NCI-H146 (cell line): ENCODE data around the gene RNU5D-1.
"Not testable (repeated sequence)": the region's sequence is repeated elsewhere in the genome, so short reads cannot be mapped to it uniquely, and the experiment has no call there.

Source experiments
- DNase-seq: peaks from one replicate; lab custom pipeline; 2025; lab: John Stamatoyannopoulos, UW

Gene RNU5D-1

DNA sequence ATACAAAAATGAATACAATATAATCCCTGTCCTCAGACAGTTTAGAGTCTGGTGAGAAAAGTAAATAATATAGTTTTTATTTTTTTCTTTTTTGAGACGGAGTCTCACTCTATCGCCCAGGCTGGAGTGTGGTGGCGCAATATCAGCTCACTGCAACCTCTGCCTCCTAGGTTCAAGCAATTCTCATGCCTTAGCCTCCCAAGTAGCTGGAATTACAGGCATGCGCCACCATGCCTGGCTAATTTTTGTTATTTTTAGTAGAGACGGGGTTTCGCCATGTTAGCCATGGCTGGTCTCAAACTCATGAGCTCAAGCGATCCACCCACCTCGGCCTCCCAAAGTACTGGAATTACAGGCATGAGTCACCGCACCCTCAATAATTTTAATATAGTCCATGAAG, 31.6 kb downstream of the RNU5D-1 start:
- not testable (repeated sequence) for DNase-seq

GRCh38 chr1:44698138-44698537, 32.8 kb downstream of the RNU5D-1 start:
- DNase-seq = no peak

- no peak for DNase-seq
Observed at GRCh38 chr1:44696789-44697345, 34.1 kb downstream of the RNU5D-1 start.

GRCh38 chr1:44696101-44696500, 34.9 kb downstream of the RNU5D-1 start:
- DNase-seq = no peak

DNA sequence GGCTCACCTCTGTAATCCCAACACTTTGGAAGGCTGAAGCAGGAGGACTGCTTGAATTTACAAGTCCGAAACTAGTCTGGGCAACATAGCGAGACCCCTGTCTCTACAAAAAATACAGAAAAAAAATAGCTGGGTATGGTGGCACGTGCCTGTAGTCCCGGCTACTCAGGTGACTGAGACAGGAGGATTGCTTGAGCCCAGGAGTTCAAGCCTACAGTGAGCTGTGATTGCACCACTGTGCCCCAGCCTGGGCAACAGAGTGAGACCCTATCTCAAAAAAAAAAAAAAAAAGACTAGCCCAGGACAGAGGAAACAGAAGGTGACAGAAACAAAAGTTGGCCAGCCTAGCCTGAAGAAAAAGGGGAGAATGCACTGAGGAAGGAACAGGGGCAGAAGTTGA, 35.3 kb downstream of the RNU5D-1 start:
- DNase-seq = no peak

- no peak for DNase-seq
Observed at GRCh38 chr1:44694863-44695478, 36.0 kb downstream of the RNU5D-1 start.

DNA sequence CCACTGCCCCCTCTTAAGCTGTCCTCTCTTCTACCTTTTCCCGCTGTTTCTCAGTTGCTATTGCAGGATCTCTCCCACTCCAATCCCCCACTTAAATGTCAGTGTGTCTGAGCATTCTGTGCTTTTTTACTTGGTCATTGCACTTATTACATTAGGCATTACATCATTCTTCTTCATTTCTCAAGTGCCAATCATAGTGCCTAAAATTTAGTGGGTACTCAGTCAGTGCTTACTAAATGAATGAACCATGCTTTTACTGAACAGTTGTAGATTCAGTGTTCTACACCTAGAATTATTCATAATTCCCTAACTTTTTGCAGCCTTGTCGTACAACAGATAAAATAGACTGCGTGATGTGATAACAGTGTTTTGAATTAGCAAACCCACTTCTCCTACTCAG, 37.1 kb downstream of the RNU5D-1 start:
- no peak for DNase-seq

DNA sequence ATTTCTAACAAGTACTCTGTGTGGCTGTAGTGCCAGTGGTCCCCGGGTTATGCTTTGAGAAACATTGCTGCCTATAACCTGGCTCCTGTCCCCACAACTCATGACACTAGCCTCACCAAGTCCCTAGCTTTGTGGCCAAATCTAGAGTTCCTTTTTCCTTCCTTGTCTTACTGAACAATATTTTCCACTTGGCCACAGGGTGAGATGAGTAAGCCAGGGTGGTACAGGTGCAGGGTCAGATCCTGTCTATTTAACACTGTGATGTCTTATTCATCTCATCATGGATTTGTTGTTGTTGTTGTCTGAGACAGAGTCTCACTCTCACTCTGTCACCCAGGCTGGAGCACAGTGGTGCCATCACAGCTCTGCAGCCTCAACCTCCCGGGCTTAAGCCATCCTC, 37.8 kb downstream of the RNU5D-1 start:
- DNase-seq = no peak

DNA sequence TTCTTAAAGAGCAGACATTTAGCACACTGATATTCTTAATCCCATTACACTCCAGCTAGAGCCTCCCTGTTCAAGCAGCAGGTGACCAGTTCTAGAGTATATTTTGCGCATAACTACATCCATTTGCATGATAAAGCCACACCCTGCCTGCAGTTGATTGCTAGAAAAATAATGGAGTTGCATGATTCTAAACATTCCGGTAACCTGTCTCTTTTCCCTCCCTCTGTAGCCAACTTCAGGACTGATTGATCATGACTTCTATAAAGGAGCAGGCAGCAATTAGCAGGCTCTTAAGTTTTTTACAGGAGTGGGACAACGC, 41.6 kb downstream of the RNU5D-1 start:
- DNase-seq = no peak

GRCh38 chr1:44688760-44689446, 42.1 kb downstream of the RNU5D-1 start:
- no peak for DNase-seq

GRCh38 chr1:44685881-44686280, 45.1 kb downstream of the RNU5D-1 start:
- no peak for DNase-seq

GRCh38 chr1:44685218-44685617, 45.8 kb downstream of the RNU5D-1 start:
- no peak for DNase-seq

GRCh38 chr1:44684525-44684924, 46.4 kb downstream of the RNU5D-1 start:
- no peak for DNase-seq

GRCh38 chr1:44682883-44683265, 48.1 kb downstream of the RNU5D-1 start:
- DNase-seq = no peak

GRCh38 chr1:44681905-44682882, 48.8 kb downstream of the RNU5D-1 start:
- peak; percentile 53 for DNase-seq
